HG03521 (cell line): ENCODE data around the gene ADGRA3.
A peak's percentile ranks its signal among the peaks of the same experiment; 100 is the strongest.
"Not testable (repeated sequence)": the region's sequence is repeated elsewhere in the genome, so short reads cannot be mapped to it uniquely, and the experiment has no call there.

ENCODE experiments used
- ATAC-seq: cut with Tn5 transposase; IDR thresholded peaks from one replicate; pipeline ENCODE4 v1.9.1; 2021; ENCODE audit warnings: mild to moderate bottlenecking, moderate library complexity; ENCODE audit not compliant: unreplicated experiment

ADGRA3 gene

DNA sequence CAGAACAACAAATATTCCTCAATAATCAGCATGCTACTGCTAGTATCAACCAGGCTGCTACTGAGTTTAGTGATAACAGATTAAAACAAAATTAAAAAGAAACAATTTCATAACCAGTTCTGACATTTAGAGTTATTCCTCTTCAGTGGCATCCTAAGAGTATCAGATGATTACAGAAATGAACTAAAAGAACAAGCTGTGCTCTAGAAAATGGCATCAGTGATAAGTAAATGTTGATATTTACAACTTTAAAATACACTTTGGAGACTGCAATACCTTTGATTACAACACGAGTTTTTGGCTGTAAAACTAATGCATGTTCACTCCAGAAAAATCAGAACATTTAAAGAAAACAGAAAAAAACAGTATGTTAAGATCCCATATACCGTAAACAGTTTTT lies 72.9 kb downstream of the ADGRA3 start:
- no peak for ATAC-seq

DNA sequence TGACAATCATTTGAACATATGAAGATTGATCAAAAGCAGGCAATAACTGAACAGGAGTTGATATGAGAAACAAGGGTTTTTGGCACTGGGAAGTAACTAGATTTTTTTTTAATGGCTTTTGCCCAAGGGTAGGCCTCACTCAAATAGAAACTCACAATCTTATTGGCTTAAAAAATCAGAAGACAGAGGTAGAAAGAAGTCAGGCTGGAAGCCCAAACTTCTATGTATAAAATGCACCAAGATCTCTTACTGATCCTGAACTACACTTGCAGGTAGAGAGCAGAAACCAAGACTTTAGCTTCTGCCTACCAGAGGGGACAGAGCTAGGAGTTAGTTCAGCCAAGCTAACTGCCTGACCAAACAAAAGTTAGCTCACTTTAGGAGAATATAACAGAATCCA lies 74.9 kb downstream of the ADGRA3 start:
- ATAC-seq, result no peak

DNA sequence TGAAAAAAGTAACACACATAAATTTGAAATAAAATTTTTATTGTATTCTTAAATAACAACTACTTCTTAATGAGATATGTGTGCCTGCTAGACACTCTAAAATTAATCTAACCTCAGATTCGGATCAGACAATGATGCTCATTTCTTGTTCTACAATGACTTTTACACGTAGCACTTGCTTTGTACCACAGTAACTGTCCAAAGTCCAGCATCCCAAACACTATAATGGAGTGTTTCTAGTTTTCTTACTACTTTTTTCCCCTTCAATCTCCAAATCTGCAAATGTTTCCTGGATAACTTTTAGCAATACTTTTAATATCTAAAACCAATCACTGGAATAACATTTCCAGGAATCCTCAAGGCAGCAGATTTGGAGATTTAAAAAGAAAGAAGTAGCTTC lies 75.9 kb downstream of the ADGRA3 start:
- no peak for ATAC-seq

DNA sequence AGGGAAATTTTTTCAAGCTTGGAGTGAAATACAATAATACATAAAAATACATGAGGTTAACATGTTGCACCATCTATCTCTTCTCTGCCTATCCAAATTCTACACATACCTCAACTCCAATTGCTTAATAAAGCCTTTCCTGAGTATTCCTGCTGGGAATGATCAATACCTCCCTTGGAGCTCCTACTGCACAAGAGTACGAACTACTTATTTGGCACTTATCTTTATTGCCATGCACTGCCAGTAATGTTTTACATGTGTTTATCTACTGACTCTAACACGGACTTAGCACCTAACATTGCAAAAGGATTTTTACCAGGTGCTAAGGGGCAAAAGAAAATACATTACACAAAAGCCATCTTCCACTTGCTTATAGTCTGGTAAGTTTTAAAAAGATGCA lies 80.2 kb downstream of the ADGRA3 start:
- no peak for ATAC-seq

DNA sequence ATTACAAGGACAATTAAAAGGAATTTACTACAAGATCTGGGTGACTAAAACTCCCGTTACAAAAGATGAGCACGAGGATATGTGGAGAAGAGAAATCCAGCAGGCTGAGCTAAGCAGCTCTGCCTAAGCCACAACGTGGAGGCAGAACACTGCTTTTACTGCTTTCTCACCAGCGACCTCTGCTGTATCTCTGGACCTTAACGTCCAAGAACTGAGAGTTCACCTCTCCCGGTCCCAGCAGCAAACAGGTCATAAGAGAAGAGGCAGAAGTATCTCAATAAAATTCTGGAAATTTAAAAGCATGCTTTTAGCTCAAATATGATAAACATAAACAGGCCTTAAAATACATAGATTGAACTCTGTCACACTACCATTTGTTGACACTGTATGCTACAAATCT lies 81.0 kb downstream of the ADGRA3 start:
- no peak for ATAC-seq

DNA sequence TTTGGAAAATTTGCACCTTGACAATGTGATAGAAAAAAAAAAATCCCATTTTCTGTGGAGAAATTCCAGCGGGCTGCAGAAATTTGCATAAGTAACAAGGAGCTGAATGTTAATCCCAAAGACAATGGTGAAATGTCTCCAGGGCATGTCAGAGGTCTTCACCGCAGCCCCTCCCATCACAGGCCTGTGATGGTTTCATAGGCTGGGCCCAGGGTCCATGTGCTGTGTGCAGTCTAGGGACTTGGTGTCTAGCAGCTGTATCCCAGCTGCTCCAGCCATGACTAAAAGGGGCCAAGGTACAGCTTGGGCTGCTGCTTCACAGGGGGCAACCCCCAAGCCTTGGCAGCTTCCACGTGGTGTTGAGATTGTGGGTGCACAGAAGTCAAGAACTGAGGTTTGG lies 85.2 kb downstream of the ADGRA3 start:
- ATAC-seq, result no peak

DNA sequence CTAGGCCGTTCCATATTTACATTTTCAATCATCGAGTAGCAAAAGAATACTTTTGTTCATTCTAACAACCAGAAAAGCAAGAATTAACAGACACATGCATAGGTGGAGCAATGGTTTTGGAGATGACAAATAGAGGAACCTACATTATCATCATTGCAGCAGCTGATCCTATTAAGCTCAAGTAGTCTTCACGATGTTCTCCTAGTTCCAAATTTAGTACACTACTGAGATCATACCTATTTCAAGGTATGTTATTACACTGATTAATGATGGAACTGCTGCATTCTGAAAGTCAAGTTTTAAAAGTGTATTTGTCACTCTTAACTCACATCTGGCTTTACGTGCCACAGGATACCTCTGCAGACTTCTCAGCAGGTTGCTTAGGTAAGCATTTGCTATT lies 87.4 kb downstream of the ADGRA3 start:
- no peak for ATAC-seq

DNA sequence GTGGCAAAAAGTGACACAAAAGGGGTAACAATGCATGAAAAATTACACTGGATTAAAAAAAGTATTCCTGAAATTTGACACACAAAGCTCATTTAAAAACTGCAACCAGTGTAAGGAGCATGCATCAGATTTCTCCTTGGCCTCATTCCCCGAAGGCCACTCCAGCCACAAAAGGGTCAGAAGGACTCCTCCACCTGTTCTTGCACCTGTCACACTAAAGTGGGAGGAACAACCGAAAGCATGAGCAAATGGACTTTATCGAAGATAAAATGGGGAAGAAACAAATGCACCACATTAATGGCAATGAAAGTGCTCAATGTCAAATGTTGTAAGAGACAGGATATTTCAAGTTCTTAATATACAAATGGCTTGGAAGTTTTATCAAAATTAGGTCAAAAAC lies 88.2 kb downstream of the ADGRA3 start:
- ATAC-seq, result no peak

DNA sequence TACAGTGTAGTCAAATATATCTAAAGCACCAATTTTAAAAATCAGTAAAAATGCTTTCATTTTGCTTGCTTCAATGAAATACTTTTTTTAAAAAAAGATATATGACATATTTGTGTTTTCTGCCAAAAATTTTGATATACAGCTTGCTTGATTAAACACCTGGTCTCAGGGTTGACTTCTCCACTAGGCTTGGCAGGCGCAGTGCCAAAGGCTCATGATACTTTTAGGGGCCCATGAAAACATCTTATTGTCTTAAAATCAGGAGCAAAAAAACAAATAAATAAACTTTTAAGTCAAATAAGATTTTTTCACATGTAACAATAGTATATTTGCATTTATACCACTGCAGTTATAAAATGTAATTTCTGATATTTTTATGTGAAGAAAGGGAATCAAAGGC lies 95.6 kb downstream of the ADGRA3 start:
- ATAC-seq, result no peak

DNA sequence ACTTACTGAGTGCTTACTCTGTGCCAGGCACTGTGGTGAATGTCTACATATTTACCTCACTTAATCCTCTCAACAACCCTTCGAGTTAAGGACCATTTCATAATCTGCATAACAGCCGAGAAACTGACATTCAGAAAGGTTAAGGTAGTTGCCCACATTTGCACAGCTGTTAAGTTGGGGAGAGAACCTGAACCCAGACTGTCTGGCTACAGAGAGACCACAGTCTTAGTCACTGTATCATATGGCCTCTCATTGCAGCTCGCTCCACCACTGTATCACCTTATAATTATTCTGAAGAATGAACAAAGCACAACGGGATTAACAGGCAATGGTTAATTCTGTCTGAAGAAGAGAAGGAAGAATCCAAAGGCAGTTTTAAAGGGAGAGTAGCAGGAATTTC lies 98.5 kb downstream of the ADGRA3 start:
- no peak for ATAC-seq

DNA sequence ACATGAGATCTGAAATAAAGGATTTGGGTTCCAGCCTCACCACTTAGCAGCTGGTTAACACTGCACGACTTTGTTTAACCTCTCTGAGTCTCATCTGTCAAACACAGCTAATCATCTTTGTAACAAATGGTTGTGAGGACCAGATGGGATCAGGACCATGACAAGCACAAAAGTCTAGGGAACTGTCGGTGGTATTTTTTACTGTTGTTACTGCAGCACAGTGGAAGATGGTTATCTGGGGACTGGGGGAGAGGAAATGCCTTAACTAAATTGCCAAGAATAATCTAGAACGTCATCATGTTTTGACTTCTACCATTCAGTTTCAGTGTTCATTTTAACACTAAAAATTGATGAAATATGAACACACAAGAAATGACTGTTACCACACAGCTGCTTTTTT lies 99.5 kb downstream of the ADGRA3 start:
- no peak for ATAC-seq

DNA sequence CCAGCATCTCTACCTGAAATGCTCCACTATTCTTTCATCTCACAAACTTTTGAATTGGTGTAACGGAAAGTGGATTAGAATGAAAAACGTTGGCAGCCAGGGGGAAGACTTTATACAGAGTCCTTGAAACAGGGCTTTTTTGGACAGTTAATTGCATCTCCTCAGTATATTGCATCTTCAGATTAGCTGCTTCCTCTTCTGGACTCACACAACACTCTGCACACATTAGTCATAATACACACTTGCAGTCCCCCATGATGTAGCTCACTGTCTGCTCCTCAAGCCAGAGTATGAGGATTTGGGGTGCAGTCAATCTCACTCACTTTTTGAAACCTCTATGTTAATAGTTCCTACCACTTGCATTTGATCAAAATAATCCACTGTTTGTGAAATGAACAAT lies 101.0 kb downstream of the ADGRA3 start:
- ATAC-seq, result no peak

DNA sequence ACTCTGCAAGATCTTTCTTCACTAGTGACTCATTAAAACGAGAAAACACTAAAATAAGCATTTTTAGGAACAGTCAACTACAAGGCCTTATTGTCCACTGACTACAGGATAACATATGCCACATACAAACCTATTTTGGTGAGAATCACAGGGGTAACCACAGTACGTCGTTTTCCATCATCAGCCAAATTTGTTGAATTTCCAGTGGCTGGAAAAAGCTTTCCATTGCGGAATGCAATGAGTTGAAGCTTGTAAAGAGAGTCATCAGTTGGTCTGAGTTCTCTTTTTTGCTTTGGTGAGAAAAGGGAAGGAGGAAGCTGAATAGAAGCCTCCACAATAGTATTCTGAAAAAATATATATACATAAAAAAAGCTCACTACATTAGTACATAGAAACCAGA lies 102.4 kb downstream of the ADGRA3 start:
- ATAC-seq, result no peak

DNA sequence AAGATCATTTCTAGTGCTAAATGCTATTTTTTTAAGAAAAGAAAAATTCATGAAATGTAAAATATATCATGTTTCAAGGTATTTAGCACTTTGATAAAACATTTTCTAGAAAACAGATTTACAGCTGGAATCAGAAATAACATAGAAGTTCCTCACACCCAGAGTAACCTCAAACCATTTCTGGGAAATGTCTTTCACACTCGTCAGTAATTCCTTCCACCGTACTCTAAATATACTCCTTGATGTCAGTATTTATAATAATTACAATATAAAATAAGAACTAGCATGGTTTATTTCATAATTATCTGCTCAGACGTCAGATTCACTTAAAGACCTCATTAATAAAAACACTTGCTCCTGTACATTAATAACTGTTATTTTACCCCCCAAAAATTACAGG lies 103.9 kb downstream of the ADGRA3 start:
- no peak for ATAC-seq

DNA sequence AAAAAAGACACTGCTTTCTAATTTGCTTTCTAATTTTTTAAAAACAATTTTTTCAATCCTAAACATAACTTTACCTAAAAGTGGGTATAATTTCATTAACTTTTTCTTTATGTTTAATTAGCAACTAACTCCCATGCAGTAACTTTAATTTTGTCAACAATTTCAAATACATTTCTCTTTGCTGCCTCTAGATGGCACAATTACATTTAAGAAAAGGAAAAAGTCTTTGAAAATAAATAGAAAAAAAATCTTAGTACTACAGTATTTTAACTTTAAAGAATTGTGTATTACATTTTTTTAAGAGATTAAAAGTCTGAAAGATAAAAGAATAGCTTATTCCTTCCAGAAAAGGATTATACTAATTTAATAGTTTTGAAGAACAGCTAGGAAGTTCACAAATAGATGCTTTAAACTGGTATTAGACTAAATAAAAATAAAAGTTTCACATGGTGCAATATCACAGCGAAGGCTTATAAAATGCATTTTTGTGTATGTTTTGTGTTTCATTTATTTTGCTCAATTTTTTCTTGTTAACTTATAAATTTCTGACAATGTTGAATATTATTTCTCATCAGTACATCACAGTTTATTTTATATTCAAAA lies 105.1 kb downstream of the ADGRA3 start:
- ATAC-seq, result no peak

DNA sequence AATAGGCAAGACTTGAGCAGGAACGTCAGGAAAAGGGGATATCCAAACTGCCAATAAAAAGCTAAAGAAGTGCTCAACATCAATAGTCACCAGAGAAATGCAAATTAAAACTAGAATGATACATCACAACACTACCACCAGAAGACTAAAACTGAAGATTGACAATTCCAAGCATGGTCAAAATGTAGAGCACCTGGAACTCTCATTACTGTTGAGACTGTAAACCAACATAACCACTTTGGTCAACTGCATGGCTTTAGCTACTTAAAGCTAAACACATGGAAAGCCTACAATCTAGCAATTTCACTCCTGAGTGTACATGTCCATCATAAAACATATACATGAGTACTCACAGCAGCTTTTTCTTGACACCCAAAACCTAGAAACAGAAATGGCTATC lies 107.4 kb downstream of the ADGRA3 start:
- no peak for ATAC-seq

DNA sequence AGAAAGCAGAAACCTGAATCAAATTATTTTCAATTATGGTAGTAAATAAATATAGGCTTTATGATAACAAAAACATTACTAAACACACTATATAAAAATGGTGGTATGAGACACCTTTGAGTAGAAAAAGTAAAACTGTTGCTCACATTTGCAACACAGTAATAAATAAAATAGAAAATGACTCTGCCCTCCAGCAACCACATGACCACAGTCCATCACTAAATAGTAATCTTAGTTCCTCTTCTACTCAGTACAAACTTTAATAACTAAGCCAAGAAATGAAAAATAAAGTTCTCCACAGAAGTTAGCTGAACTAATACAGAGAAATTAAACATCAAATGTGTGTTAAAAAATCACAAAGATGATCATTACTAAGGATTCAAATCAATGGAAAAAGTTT lies 108.5 kb downstream of the ADGRA3 start:
- no peak for ATAC-seq

DNA sequence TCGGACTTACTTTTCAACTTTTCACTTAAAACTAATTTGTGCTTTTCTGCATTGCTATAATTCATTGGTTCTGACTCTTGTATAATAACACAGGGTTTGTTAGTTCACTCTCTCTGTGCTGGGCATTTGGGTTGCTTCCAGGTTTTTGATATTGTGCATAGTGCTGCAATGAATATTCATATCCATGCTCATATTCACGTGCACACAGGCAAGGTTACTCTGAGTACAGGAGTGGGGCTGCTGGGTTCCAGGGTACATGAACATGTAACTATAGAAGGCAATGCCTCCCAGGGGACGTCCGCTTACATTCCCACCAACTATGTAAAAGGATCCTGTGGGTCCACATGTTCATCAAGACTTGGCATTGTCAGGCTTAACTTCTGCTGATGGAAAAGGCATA lies 117.2 kb downstream of the ADGRA3 start:
- no peak for ATAC-seq

DNA sequence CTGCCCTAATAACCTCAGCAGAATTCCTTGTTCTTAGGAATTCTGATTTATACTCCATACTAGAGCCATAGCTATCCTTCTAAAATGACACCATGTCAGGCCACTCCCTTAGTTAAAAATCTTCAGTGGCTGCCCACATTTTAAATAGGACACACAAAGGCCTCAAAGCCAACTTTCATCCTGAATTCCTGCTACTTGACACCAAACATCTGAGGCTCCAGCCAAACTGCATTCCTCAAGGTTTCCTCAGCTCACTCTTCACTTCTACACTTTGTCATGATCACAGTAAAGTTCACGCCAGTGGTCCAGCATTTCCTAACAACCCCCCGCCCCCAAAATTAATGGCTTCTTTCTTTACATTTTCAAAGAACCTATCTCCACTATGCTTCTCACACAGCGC lies 124.3 kb downstream of the ADGRA3 start:
- ATAC-seq, result no peak

DNA sequence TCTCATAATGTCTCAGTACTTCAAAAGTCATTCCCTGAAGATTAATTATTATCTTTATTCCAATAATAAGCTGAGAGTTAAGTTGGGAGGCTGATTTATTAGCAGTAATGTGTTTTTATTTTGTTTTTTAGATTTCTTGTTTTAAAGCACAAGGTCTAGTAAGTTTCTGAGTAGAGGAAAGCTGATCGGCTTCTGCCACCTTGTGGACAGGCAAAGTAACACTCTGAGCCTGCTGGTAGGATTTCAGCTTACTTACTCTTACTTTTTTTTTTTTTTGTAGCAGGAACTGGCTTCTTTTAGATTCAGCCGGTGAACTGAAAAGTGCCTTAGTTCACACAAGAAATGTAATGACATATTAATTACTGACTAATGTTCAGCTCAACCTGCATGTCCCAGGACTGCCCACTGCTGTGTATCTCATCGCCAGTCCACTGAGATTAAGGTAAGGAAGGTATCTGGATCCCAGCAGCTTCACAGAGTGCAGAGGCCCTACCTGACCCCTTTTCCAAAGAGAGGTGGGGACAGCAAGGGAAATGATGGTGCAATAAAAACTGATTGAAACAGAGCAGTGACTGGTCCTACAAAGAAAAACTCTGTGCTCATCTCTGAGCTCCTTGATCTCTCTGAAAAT lies 126.5 kb downstream of the ADGRA3 start:
- peak; percentile 56 for ATAC-seq

DNA sequence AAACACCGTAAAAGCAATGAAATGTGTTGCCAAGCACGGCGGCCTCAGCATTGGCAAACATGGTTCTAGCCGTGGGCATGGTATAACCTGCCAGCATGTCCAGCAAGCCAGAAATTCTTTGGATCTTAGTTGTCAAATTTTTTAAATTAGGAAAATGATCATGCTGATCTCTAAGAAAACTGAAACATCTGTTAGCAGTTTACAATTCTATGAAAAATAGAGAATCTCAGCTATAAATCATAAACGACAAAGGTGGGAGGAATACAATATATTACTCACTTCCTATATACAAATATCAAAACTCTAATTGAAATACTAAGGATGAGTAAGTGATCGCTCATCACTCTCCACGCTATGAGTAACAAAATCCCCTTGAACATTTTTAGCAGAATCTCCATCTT lies 130.3 kb downstream of the ADGRA3 start:
- no peak for ATAC-seq

DNA sequence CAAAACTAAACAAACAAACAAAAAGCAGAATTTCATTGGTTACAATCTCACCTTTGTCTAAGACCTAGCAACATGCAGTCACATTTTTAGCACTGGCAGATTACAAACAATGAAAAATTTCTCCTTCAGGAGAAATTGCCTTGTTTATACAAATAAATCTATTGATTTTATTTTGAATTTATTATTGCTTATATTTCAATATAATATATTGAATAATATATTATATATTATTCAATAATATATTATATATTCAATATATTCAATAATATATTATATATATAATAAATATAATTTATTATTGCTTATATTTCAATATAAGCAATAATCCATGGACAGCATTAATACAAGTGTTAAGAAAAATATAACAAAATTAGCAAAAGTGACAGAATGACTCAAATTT lies 131.7 kb downstream of the ADGRA3 start:
- no peak for ATAC-seq

DNA sequence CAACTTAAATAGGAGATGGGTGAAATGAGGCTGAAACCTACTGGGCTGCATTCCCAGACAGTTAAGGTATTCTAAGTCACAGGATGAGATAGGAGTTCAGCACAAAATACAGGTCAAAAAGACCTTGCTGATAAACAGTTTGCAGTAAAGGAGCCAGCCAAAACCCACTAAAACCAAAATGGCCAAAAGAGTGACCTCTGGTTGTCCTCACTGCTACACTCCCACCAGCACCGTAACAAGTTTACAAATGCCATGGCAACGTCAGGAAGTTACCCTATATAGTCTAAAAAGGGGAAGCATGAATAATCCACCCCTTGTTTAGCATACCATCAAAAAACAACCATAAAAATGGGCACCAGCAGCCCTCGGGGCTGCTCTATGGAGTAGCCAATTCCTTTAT lies 133.7 kb downstream of the ADGRA3 start:
- ATAC-seq, result not testable (repeated sequence)
